Stimulated activated CD8-positive, alpha-beta memory T cell treated with anti-CD3 and anti-CD28 coated beads, Interleukin-15, amount 100 ng/mL, for 4 hours (primary cell): Measurements from ENCODE around the gene RCSD1.

ENCODE experiments used
- DNase-seq, 2 donors: peaks; one replicate each; pipeline ENCODE4 v3.0.0-alpha.2; 2020; ENCODE audit warnings: low read depth in 2 of 2

RCSD1 gene

GRCh38 chr1:167666416-167666815, 36.4 kb downstream of the RCSD1 start:
- no peak for DNase-seq

DNA sequence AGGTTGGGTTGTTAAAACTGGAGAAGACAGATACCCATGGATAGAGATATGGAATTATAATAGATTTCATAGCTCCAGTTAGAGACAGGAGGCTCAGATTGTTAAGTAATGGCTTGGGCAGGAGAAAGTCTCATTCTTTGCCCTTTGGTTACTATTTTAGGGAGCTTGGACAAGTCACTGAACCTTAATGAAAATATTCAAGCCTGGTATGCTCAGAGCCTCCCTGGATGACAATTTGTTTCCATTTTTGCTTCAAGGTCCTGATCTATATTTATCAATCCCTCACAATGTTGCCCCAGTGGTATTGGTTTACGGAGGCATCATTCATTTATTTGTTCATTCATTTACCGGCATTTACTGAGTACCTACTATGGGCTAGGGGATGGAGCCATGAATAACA, 37.5 kb downstream of the RCSD1 start:
- no peak for DNase-seq

- DNase-seq, result no peak
Measured at GRCh38 chr1:167668108-167668507, 38.1 kb downstream of the RCSD1 start.

DNA sequence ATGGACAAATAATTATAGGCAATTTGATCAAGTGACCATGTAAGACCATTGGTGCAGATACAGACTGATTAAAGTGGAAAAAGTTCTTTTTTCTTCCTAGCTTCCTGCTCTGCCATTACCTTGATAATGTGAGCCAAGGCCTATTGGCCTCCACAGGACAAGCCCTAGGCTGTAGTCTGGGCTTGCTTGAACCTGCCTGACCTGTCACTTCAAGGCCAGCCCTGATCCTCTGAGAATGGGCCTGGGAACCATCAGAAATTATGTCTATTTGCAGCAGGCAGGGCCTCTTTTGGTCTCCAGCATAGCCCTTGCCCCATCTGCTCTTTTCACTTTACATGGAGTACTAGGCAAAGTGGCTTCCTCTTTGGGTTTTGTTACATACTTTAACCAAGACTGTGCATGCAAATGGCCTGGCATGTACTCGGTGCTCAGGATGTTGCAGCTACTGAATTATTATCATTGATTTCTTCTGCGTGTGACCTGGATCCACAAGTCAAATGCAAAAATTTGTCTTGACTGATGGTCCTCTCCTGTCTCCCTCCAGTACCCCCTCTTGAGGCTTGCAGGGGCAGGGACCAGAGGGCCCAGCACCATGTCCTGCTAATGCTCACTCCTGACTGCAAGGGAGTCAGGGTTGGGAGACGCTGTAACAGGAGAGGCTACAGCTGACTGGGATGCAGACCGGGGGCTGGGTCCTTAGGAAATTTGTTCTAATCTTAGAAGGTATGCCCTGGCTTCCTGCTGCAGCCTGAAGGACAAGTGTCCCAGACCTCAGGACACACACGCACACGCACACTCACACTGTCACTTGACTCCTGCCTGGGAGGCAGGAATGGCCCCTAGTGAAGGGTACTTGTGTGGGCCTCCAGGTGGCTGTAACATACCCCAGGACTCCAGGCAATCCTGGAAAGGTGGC, 39.4 kb downstream of the RCSD1 start:
- no peak for DNase-seq

DNA sequence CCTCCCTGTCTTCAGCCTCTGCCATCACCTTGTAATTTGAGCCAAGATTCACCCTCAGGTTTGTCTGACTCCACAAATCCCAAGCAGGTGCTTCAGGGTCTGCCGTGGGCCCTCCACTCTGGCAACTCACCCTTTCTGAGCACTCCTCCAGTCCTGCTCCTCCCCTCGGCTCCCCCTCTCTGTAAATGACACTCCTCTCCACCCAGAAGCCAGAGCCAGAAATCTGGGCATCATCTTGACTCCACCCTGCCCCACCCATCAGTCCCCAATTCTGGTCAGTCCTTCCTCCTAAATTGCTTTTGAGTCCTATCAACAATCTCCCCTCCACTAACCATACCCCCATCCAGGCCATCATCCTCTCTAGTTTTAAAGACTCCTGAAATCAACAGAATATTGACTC, 40.5 kb downstream of the RCSD1 start:
- no peak for DNase-seq

DNA sequence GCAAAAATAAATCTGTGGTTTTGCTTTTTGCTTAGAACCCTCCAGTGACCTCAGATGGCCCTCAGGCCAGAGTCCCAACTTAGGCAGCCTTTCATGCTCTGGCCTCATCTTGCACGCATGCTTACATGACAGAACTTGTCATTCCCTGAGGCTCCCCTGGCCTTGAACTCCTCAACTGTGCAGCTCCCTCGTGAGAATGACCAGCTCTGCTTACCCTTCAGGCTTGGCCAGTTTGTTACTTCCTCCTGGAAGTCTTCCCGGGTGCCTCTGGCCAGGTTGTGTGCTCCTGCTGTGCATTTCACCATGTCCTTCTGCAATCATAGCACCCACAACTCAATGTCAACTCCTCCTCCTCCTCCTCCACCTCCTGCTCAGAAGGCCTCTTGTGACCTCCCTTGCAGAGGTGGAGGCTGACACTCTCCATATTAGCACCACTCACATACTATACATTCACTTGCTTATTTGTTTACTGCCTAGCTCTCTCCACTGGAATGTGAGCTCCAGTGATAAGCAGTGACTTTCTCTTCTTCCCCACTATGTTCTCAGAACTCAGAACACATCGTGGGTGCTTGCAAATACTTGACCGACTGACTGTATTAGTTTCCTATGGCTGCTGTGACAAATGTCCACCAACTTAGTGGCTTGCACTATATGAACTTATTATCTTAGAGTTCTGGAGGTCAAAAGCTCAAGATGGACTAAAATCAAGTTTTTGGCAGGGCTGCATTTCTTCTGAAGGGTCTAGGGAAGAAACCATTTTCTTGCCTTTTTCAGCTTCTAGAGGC, 41.9 kb downstream of the RCSD1 start:
- DNase-seq, result no peak

DNA sequence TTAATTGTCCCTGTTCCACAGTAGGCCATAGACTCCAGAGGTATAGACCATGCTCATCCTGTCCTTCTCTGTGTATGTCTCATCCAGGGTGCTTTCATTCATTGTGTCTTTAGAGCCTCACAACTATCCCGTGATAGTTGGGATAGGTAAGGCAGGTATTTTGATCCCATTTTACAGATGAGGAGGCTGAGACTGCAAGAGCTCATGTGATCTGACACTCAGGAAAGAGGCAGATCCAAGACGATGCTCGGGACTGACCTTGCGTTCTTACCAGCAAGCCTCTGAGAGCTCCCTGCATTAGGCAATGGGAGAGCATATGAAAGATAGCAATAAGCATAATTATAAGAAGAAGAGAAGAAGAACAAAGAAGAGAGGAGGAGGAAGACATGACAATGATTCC, 42.8 kb downstream of the RCSD1 start:
- DNase-seq, result no peak

DNA sequence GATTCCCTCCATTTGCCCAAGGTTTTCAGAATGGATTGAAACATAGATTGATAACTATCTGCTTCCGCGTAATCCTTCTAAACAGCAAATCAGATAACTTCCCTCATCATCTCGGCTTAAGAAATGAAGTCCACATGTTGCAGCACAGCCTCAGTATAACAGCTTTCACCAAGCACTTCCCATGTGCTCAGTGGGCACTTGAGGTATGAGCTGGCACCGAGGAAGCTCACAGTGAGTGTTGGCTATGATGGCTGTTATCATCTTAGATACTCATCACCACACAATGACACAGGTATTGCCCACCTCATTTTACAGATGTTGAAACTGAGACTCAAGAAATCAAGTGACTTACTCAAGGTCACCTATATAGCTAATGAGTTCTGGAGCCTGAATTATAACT, 43.2 kb downstream of the RCSD1 start:
- DNase-seq, result no peak

GRCh38 chr1:167674156-167674555, 44.1 kb downstream of the RCSD1 start:
- no peak for DNase-seq

DNA sequence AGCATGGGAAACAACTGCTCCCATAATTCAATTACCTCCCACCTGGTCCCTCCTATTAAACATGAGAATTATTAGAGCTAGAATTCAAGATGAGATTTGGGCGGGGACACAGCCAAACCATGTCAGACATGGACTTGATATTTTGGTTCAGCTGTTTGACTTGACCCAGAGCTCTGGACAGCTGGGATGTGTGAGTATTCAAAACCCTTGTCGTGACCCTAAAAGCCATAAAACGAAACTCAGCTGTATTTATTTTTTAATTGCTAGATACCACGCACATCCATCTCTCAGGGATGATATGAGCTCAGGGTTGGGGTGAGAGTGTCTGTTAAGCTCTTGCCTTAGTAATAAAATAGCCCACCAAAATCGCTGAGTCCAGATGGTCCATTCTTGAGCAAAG, 45.4 kb downstream of the RCSD1 start:
- DNase-seq, result no peak

- DNase-seq, result no peak
Measured at GRCh38 chr1:167676205-167676915, 46.3 kb downstream of the RCSD1 start.

- DNase-seq, result no peak
Measured at GRCh38 chr1:167676916-167677848, 47.1 kb downstream of the RCSD1 start.

GRCh38 chr1:167678422-167678821, 48.4 kb downstream of the RCSD1 start:
- DNase-seq, result no peak

DNA sequence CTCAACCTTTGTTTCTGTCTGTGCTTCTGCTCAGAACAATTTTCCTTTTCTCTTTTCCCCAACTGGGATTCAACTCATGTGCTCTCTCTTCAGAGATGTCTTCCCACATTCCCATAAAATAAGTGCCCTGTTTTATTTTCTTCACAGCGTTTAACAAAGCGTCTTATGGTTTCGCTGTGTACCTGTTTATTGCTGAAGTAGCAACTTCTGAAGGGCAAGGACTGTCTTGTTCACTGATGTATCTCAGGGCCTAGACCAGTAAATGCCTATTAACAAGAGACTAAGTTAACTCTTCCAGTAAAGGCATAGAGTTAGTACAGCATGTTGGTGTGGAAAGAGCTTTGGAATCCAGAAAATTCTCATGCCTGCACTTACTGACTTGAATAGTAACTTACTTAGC, 48.8 kb downstream of the RCSD1 start:
- DNase-seq, result no peak

DNA sequence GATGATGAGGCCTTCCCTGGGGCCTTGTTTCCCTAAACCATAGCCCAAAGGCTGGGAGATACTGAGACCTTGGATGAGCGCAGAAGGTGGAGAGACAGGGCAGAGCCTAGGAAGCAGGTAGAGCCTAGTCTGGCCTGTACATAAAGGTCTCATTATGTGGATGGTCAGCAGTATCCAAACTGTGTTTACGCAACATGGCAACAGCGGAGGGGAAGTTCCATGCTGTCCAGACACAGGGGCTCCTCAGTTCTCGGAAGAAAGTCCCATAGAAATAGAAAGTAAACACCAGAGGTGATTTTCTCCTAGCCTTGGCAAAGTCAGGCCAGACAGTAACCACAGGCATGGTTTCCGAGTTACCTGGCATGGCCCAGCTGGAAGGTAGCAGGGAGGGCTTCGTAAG, 49.7 kb downstream of the RCSD1 start:
- DNase-seq, result no peak

DNA sequence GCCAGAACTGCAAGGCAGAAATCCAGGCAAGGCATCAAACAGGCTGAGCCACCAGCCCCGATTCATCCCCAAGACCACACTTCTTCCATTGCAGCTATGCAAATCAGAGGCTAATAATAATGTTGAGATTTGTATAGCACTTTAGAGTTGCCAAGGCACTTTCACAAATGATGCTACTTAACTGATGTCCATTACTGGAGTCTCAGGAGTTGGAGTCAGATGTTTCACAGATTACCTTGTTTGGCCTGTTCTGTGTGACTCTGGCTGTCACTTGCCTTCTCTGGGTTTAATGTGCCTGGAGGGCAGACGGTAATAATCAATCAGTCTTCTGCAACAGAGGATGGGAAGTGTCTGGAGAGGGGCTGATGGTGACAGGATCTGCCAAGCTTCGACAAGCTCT, 51.0 kb downstream of the RCSD1 start:
- no peak for DNase-seq

DNA sequence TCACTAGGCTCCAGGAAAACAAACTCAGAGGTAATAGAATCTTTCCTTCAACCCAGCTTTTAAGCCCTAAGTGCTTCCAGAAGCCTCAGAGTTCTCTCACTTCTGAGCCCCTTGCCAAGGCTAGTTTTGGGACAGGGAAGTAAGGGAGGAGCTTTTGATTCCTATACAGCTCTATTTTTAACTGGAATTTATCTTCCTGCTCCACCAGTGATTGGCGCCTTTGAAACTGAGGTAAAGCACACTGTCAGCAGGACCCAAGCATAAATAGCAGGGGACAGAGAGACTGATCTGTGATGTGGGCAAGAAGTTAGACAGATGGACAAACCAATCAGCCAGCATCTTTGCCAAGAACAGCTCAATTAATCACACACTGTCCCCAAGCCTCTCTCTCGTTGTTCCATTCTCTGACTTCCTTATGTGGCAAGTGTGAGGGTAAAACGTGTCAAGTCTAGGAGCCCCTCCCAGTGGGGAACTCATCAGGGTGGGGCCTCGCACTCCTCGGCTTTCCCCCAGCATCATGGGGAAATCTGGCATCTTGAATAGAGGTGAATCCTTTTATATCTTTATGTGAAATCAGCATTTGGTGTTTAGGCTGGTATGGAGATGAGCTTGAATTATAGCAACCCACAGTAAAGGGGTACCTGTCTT, 51.5 kb downstream of the RCSD1 start:
- DNase-seq, result no peak

DNA sequence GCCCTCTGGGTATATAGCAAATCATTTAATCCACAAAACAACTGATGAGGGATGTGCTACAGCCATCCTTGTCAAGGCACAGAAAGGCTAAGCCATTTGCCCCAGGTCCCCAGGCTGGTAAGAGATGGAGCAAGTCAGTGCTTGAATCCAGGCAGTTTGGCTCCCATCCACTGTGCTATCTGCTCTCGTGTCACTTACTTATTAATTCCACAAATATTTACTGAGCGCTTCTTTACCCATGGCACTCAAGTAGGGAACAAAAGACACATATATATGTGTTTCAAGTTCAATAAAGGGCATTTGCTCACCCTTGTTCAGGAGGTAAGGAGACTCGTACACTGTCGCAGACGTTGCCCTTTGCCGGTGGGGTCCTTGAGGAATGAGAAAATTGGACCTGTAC, 53.2 kb downstream of the RCSD1 start:
- no peak for DNase-seq

- no peak for DNase-seq
Measured at GRCh38 chr1:167683641-167684502, 53.8 kb downstream of the RCSD1 start.

- DNase-seq, result no peak
Measured at GRCh38 chr1:167685844-167686243, 55.8 kb downstream of the RCSD1 start.
